RPMI7951 (cell line): ENCODE measurements around the gene SLIT3. TPM values are rescaled to one million over a fixed set of nuclear protein-coding genes. Genes with fewer than 3 reads are reported as not detected.

ENCODE experiments used
- DNase-seq: peaks from one replicate; pipeline ENCODE4 v3.0.0-alpha.2; 2012; ENCODE audit warnings: low read depth
- total RNA-seq: library from RNA; depleted of rRNA; stranded (reverse); fragments of >200 nt; shearing (Covaris generic); gene quantifications from 2 replicates; pipeline ENCODE4 v1.2.3, GENCODE V29; 2014

SLIT3 gene
- total RNA-seq, 1 experiment from 2014 or later = 0.72 TPM

GRCh38 chr5:168706655-168707069 lies 594.3 kb downstream of the SLIT3 start:
- DNase-seq = peak; percentile 35

- no peak for DNase-seq
Observed at GRCh38 chr5:168705321-168705720, 595.6 kb downstream of the SLIT3 start.

GRCh38 chr5:168702511-168702910 lies 598.4 kb downstream of the SLIT3 start:
- no peak for DNase-seq

GRCh38 chr5:168701641-168702040 lies 599.3 kb downstream of the SLIT3 start:
- no peak for DNase-seq

GRCh38 chr5:168699002-168699401 lies 601.9 kb downstream of the SLIT3 start:
- no peak for DNase-seq

GRCh38 chr5:168697034-168697720 lies 603.8 kb downstream of the SLIT3 start:
- no peak for DNase-seq

- DNase-seq = no peak
Observed at GRCh38 chr5:168696611-168697010, 604.3 kb downstream of the SLIT3 start.

GRCh38 chr5:168695301-168695835 lies 605.6 kb downstream of the SLIT3 start:
- no peak for DNase-seq

- no peak for DNase-seq
Observed at GRCh38 chr5:168694289-168694688, 606.6 kb downstream of the SLIT3 start.

- no peak for DNase-seq
Observed at GRCh38 chr5:168693883-168694282, 607.1 kb downstream of the SLIT3 start.

GRCh38 chr5:168693297-168693696 lies 607.6 kb downstream of the SLIT3 start:
- DNase-seq = no peak

GRCh38 chr5:168691891-168692290 lies 609.0 kb downstream of the SLIT3 start:
- no peak for DNase-seq

GRCh38 chr5:168689260-168689659 lies 611.7 kb downstream of the SLIT3 start:
- DNase-seq = no peak

GRCh38 chr5:168686837-168687236 lies 614.1 kb downstream of the SLIT3 start:
- no peak for DNase-seq

GRCh38 chr5:168685566-168685965 lies 615.4 kb downstream of the SLIT3 start:
- no peak for DNase-seq

- no peak for DNase-seq
Observed at GRCh38 chr5:168683927-168684295, 617.0 kb downstream of the SLIT3 start.

- no peak for DNase-seq
Observed at GRCh38 chr5:168683247-168683926, 617.6 kb downstream of the SLIT3 start.

GRCh38 chr5:168681556-168682183 lies 619.3 kb downstream of the SLIT3 start:
- DNase-seq = no peak

GRCh38 chr5:168680395-168680794 lies 620.5 kb downstream of the SLIT3 start:
- DNase-seq = peak; percentile 32

- peak; percentile 52 for DNase-seq
Observed at GRCh38 chr5:168679515-168679920, 621.4 kb downstream of the SLIT3 start.

- DNase-seq = no peak
Observed at GRCh38 chr5:168676501-168676900, 624.4 kb downstream of the SLIT3 start.

GRCh38 chr5:168675883-168676408 lies 625.0 kb downstream of the SLIT3 start:
- DNase-seq = no peak
